ENCODE results near the gene LEKR1. TPM values are rescaled to one million over a fixed set of nuclear protein-coding genes. Genes with fewer than 3 reads are reported as not detected.

The LEKR1 gene
- total RNA-seq, 1 donor from 2014 or later, result 3.4 TPM

- DNase-seq (ENCODE audit: low spot score in 2 of 2, unreplicated experiment in 2 of 2), result peak; percentile 92 to 98
- Mint-ChIP-seq H3K27me3 (ENCODE audit: low read depth) (no peaks in the 10 kb centered on the region), H3K9me3 (no peaks in the 10 kb centered on the region), H3K27ac (peak overlapping the region; percentile 98), H3K4me1 (peaks cover 35% of the 10 kb centered on the region), H3K4me3 (peak overlapping the region; percentile 68), H3K36me3 (no peaks in the 10 kb centered on the region)
- no peak for TF ChIP-seq CTCF (IDR thresholded peaks at IDR 0.05; ENCODE audit: unreplicated experiment)
Observed at GRCh38 chr3:157088601-157089454, 262.7 kb downstream of the LEKR1 start.

GRCh38 chr3:157089455-157090221, 263.5 kb downstream of the LEKR1 start:
- no peak for DNase-seq (ENCODE audit: low spot score in 2 of 2, unreplicated experiment in 2 of 2)
- H3K27ac Mint-ChIP-seq, result peak overlapping the region; percentile 98
- H3K4me1 Mint-ChIP-seq, result peaks cover 35% of the 10 kb centered on the region
- no peaks in the 10 kb centered on the region for H3K36me3 Mint-ChIP-seq
- no peaks in the 10 kb centered on the region for H3K27me3 Mint-ChIP-seq (ENCODE audit: low read depth)
- TF ChIP-seq CTCF (IDR thresholded peaks at IDR 0.05; ENCODE audit: unreplicated experiment), result no peak
- H3K4me3 Mint-ChIP-seq, result peak overlapping the region; percentile 68
- no peaks in the 10 kb centered on the region for H3K9me3 Mint-ChIP-seq

GRCh38 chr3:157091083-157091833, 265.1 kb downstream of the LEKR1 start:
- H3K27ac Mint-ChIP-seq, result no peak overlapping the region
- H3K4me1 Mint-ChIP-seq, result peaks cover 35% of the 10 kb centered on the region
- no peaks in the 10 kb centered on the region for H3K27me3 Mint-ChIP-seq (ENCODE audit: low read depth)
- TF ChIP-seq CTCF (IDR thresholded peaks at IDR 0.05; ENCODE audit: unreplicated experiment), result no peak
- no peak overlapping the region for H3K4me3 Mint-ChIP-seq
- no peak for DNase-seq (ENCODE audit: low spot score in 2 of 2, unreplicated experiment in 2 of 2)
- H3K9me3 Mint-ChIP-seq, result no peaks in the 10 kb centered on the region
- no peaks in the 10 kb centered on the region for H3K36me3 Mint-ChIP-seq

GRCh38 chr3:157092230-157092629, 266.1 kb downstream of the LEKR1 start:
- peaks cover 28% of the 10 kb centered on the region for H3K4me1 Mint-ChIP-seq
- TF ChIP-seq CTCF (IDR thresholded peaks at IDR 0.05; ENCODE audit: unreplicated experiment), result no peak
- no peak for DNase-seq (ENCODE audit: low spot score in 2 of 2, unreplicated experiment in 2 of 2)
- H3K36me3 Mint-ChIP-seq, result no peaks in the 10 kb centered on the region
- H3K9me3 Mint-ChIP-seq, result no peaks in the 10 kb centered on the region
- no peak overlapping the region for H3K4me3 Mint-ChIP-seq
- no peak overlapping the region for H3K27ac Mint-ChIP-seq
- no peaks in the 10 kb centered on the region for H3K27me3 Mint-ChIP-seq (ENCODE audit: low read depth)

GRCh38 chr3:157093096-157093495, 266.9 kb downstream of the LEKR1 start:
- Mint-ChIP-seq H3K4me1 (peaks cover 20% of the 10 kb centered on the region), H3K4me3 (no peak overlapping the region), H3K27ac (no peak overlapping the region), H3K27me3 (ENCODE audit: low read depth) (no peaks in the 10 kb centered on the region), H3K9me3 (no peaks in the 10 kb centered on the region), H3K36me3 (no peaks in the 10 kb centered on the region)
- no peak for DNase-seq (ENCODE audit: low spot score in 2 of 2, unreplicated experiment in 2 of 2)
- TF ChIP-seq CTCF (IDR thresholded peaks at IDR 0.05; ENCODE audit: unreplicated experiment), result no peak
